Naive thymus-derived CD8-positive, alpha-beta T cell (primary cell): Measurements from ENCODE around the gene CTNNBL1. TPM values are rescaled to one million over a fixed set of nuclear protein-coding genes. Genes with fewer than 3 reads are reported as not detected.

Experiments
- ATAC-seq, 2 donors: fragments of 150-1000 bp; cut with Tn5 transposase in 1 of 2; sonication (Bioruptor Pico), chemical (Tn5 transposase) in 1 of 2; 1 replicate in 1 of 2; 2 replicates in 1 of 2; pipeline ENCODE4 v1.10.0; 2021; ENCODE audit warnings: mild to moderate bottlenecking in 2 of 2, moderate library complexity in 2 of 2
- POLR2A ChIA-PET: fragments of 350-600 bp; sonication (Branson Sonifier 250); formaldehyde crosslinking; loops from one replicate; lab custom pipeline; 2021; ENCODE audit warnings: antibody characterized with exemption; lab: Charles Lee
- DNase-seq, 10 donors: peaks; one replicate each; pipeline versions ENCODE4 v3.0.0 to v3.0.0-alpha.2; 2020 to 2022
- H3K27ac Mint-ChIP-seq, 10 donors: one replicate each; pipeline ENCODE4 v1.8.0; 2020 to 2022; ENCODE audit warnings: mild to moderate bottlenecking in 10 of 10, mixed read lengths in 10 of 10, moderate library complexity in 4 of 10, inconsistent platforms in 1 of 10
- H3K27me3 Mint-ChIP-seq, 5 donors: one replicate each; pipeline ENCODE4 v1.8.0; 2021 to 2022; ENCODE audit warnings: mixed read lengths in 5 of 5
- H3K36me3 Mint-ChIP-seq, 3 donors: one replicate each; pipeline ENCODE4 v1.8.0; 2020 to 2022; ENCODE audit warnings: mixed read lengths in 3 of 3, mild to moderate bottlenecking in 2 of 3, inconsistent platforms in 1 of 3
- H3K4me1 Mint-ChIP-seq, 4 donors: one replicate each; pipeline ENCODE4 v1.8.0; 2021 to 2022; ENCODE audit warnings: mixed read lengths in 4 of 4
- H3K4me3 Mint-ChIP-seq, 10 donors: one replicate each; pipeline ENCODE4 v1.8.0; 2020 to 2022; ENCODE audit warnings: mild to moderate bottlenecking in 10 of 10, mixed read lengths in 10 of 10, moderate library complexity in 6 of 10, inconsistent platforms in 1 of 10
- H3K9me3 Mint-ChIP-seq, 9 donors: one replicate each; pipeline ENCODE4 v1.8.0; 2020 to 2022; ENCODE audit warnings: mixed read lengths in 9 of 9, mild to moderate bottlenecking in 3 of 9, inconsistent platforms in 1 of 9, moderate library complexity in 1 of 9
- polyA plus RNA-seq, 3 donors: library from polyadenylated mRNA; unstranded; fragments of 300-500 nt; fragmentation: Illumina TruSeq; gene quantifications; one replicate each; pipeline ENCODE4 v1.2.3, GENCODE V29; 2021
- total RNA-seq, 8 experiments: library from RNA in 2 of 8; stranded (reverse) in 2 of 8; gene quantifications; one replicate each; pipeline ENCODE4 v1.2.3 and lab custom pipeline; 2021 to 2026

The CTNNBL1 gene
- total and polyA plus RNA-seq, 5 experiments from 2014 or later, result 46.9 to 95.8 (median 85.1) TPM

DNA sequence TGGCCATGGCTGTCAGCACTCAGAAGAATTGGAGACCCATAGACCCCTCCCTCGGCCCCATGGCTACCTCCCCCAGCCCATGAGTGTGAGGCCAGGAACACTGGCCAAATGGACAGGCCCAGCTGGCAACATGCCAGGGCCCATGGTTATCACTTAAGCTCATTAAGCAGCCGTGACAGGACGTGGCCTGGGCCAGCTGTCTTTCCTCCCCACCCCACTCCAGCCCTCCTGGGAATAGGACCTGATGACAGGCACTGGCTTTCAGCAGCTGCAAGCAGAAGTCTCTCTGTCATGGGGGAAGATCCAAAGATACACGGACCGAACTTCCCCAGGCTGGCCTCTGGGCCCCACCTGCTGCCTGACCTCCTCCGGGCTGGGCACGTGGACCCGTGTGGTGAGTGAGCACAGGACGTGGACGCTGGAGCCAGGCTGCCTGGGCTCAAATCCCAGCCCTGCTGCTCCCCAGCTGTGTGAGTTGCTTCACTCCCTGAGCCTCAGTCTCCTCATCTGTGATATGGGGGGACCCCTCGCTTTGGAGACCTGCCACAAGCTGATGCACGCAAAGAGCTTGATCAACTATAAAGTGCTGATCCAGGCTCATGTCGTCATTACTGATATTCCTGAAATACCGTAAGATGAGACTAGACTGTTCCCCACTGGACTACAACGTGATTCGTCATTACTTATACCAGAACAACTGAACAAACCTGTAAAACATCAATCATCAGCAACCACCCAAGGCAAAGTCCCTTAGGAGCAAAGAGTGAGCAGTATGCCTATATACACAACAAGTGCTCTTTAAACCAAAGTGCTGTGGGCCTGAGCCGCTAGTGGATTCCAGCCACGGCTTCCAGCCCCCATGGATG is 187.1 kb downstream of the CTNNBL1 start:
- POLR2A ChIA-PET, result no interaction called here
- ATAC-seq, result no peak
- peak overlapping the region in 1 of 10 donors; percentile 25 for H3K27ac Mint-ChIP-seq

DNA sequence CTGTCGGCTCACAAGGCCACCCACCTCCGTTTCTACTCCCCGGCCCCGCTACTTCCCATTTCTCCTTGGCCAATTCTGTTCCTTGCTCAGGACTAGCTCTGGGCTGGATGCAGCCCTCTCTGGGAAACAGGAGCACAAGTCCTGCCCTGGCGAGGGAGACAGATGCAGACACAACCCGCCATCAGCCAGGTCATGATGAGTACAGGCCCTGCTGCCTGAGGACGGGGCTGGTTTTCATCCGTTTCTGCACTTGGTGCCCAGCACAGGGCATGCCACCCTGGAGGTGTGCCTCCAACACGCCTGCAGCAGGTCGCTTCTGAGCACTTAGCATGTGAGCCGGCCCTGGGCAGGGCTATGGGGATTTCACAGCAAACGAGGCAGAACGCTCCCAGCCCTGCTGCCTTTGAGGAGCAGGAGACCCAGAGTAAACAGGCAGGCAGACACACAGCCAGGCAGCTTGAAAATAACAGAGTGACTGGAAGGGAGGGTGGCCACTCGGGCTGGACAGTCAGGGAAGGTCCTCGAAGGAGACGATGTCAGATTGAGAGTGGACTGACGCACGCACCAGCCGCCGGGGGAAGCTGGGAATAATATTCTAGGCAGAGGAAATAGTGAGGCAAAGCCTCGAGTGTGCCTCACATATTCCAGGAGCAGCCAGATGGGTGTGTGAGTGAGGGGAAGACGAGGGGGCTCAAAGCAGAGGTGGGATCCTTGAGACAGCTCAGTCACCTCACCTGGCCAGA is 187.9 kb downstream of the CTNNBL1 start:
- ATAC-seq (no peak), DNase-seq (no peak)
- Mint-ChIP-seq H3K4me1 (peaks cover 0 to 2% (median 0%) of the 10 kb centered on the region in 4 donors), H3K4me3 (no peak overlapping the region), H3K27ac (no peak overlapping the region), H3K36me3 (no peaks in the 10 kb centered on the region), H3K9me3 (no peaks in the 10 kb centered on the region), H3K27me3 (peaks cover 0 to 1% (median 0%) of the 10 kb centered on the region in 5 donors)
- POLR2A ChIA-PET, result no interaction called here

More for the DNA sequence above, 187.1 kb downstream of the CTNNBL1 start:
- no peaks in the 10 kb centered on the region for H3K36me3 Mint-ChIP-seq
- no peak overlapping the region for H3K4me3 Mint-ChIP-seq
- no peak for DNase-seq
- H3K9me3 Mint-ChIP-seq, result no peaks in the 10 kb centered on the region
- peaks cover 0 to 1% (median 0%) of the 10 kb centered on the region in 5 donors for H3K27me3 Mint-ChIP-seq
- H3K4me1 Mint-ChIP-seq, result peaks cover 0 to 2% (median 0%) of the 10 kb centered on the region in 4 donors

- H3K4me1 Mint-ChIP-seq, result peaks cover 0 to 5% (median 0%) of the 10 kb centered on the region in 4 donors
- H3K27ac Mint-ChIP-seq, result no peak overlapping the region
- no peak for ATAC-seq
Measured at GRCh38 chr20:37882961-37883712, 189.3 kb downstream of the CTNNBL1 start.

DNA sequence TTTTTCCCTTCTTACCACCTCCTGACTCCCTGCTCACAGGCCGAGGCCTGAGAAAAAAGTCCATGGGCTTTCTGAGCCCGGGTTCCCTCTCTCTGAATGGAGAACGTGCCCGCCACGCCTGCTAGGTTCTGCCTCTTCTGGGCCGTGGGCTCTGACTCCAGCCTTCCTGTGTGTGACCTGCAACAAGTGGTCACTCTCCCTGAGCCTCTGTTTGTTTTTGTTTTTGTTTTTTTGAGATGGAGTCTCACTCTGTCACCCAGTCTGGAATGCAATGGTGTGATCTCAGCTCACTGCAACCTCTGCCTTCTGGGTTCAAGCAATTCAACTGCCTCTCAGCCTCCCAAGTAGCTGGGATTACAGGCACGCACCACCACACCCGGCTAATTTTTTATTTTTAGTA is 191.2 kb downstream of the CTNNBL1 start:
- POLR2A ChIA-PET, result no interaction called here
- DNase-seq (no peak), ATAC-seq (no peak)
- H3K27ac Mint-ChIP-seq, result no peak overlapping the region
- no peak overlapping the region for H3K4me3 Mint-ChIP-seq
- no peaks in the 10 kb centered on the region for H3K9me3 Mint-ChIP-seq
- peaks cover 0 to 5% (median 0%) of the 10 kb centered on the region in 4 donors for H3K4me1 Mint-ChIP-seq
- no peaks in the 10 kb centered on the region for H3K36me3 Mint-ChIP-seq
- H3K27me3 Mint-ChIP-seq, result peaks cover 0 to 7% (median 0%) of the 10 kb centered on the region in 5 donors

More at GRCh38 chr20:37882961-37883712, 189.3 kb downstream of the CTNNBL1 start:
- POLR2A ChIA-PET, result no interaction called here
- Mint-ChIP-seq H3K27me3 (peaks cover 0 to 6% (median 0%) of the 10 kb centered on the region in 5 donors), H3K4me3 (no peak overlapping the region), H3K9me3 (no peaks in the 10 kb centered on the region), H3K36me3 (no peaks in the 10 kb centered on the region)
- DNase-seq, result no peak

- POLR2A ChIA-PET, result no interaction called here
- peaks cover 0 to 5% (median under 1%) of the 10 kb centered on the region in 4 donors for H3K4me1 Mint-ChIP-seq
- no peak overlapping the region for H3K4me3 Mint-ChIP-seq
- DNase-seq (no peak), ATAC-seq (no peak)
- H3K36me3 Mint-ChIP-seq, result no peaks in the 10 kb centered on the region
- H3K27me3 Mint-ChIP-seq, result peaks cover 0 to 7% (median 0%) of the 10 kb centered on the region in 5 donors
- no peak overlapping the region for H3K27ac Mint-ChIP-seq
- no peaks in the 10 kb centered on the region for H3K9me3 Mint-ChIP-seq
Measured at GRCh38 chr20:37885593-37886503, 192.0 kb downstream of the CTNNBL1 start.

GRCh38 chr20:37886851-37887297 is 193.0 kb downstream of the CTNNBL1 start:
- ATAC-seq (no peak), DNase-seq (no peak)
- no peaks in the 10 kb centered on the region for H3K36me3 Mint-ChIP-seq
- POLR2A ChIA-PET, result no interaction called here
- no peak overlapping the region for H3K27ac Mint-ChIP-seq
- H3K4me1 Mint-ChIP-seq, result peaks cover 0 to 3% (median under 1%) of the 10 kb centered on the region in 4 donors
- H3K9me3 Mint-ChIP-seq, result no peaks in the 10 kb centered on the region
- H3K4me3 Mint-ChIP-seq, result no peak overlapping the region
- peaks cover 0 to 8% (median 0%) of the 10 kb centered on the region in 5 donors for H3K27me3 Mint-ChIP-seq

GRCh38 chr20:37888641-37889040 is 194.8 kb downstream of the CTNNBL1 start:
- no peak overlapping the region for H3K4me3 Mint-ChIP-seq
- H3K9me3 Mint-ChIP-seq, result no peaks in the 10 kb centered on the region
- no peak overlapping the region for H3K27ac Mint-ChIP-seq
- POLR2A ChIA-PET, result no interaction called here
- peaks cover 0 to 3% (median under 1%) of the 10 kb centered on the region in 4 donors for H3K4me1 Mint-ChIP-seq
- DNase-seq (no peak), ATAC-seq (no peak)
- H3K36me3 Mint-ChIP-seq, result no peaks in the 10 kb centered on the region
- H3K27me3 Mint-ChIP-seq, result peaks cover 0 to 8% (median 0%) of the 10 kb centered on the region in 5 donors

DNA sequence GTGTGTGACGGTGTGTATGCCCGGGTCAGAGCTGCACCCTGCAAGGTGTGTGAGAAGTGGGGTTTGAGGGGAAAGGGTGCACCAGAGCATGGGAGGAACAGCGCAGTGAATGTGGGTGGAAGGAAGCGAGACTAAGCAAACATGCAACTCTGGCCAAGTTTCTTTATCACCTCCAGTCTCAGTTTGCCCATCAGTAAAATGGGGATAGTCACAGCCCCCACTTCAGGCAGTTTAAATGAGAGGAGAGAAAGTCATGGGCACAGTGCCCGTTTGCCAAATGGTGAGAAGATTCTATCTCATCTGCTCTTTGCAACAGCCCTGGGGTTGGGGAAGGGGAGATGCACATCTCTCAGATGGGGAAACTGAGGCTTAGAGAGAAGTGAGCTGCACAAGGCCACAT is 196.3 kb downstream of the CTNNBL1 start:
- ATAC-seq, result no peak
- peaks cover 0 to 7% (median 0%) of the 10 kb centered on the region in 5 donors for H3K27me3 Mint-ChIP-seq

DNA sequence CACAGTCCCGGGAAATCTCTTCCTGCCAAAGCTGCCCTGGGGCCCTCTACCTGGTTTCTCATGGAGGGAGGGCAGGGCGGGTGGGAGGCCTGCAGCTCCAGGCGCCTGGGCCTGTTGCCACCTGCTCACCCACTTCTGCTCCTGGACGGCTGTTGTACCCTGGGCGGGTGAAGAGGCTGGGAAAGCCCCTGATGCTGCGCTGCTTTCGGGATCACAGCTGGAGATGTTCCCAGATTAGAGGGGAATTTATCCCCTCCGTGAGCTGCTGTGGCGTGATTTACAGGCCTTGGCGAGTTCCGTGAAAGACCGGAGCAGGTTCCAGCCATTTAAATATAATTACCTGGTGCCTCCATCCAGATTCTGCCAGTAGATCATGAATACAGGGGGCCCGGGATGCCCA is 196.8 kb downstream of the CTNNBL1 start:
- POLR2A ChIA-PET, result no interaction called here

More for the DNA sequence above, 196.3 kb downstream of the CTNNBL1 start:
- Mint-ChIP-seq H3K27ac (no peak overlapping the region), H3K36me3 (no peaks in the 10 kb centered on the region), H3K4me1 (peaks cover 0 to 3% (median under 1%) of the 10 kb centered on the region in 4 donors), H3K9me3 (no peaks in the 10 kb centered on the region), H3K4me3 (no peak overlapping the region)
- POLR2A ChIA-PET, result no interaction called here
- no peak for DNase-seq

GRCh38 chr20:37892001-37892400 is 198.2 kb downstream of the CTNNBL1 start:
- ATAC-seq (no peak), DNase-seq (no peak)
- Mint-ChIP-seq H3K27me3 (peaks cover 0 to 7% (median 0%) of the 10 kb centered on the region in 5 donors), H3K36me3 (no peaks in the 10 kb centered on the region), H3K4me1 (peaks cover 0 to 3% (median under 1%) of the 10 kb centered on the region in 4 donors), H3K4me3 (no peak overlapping the region), H3K27ac (no peak overlapping the region), H3K9me3 (no peaks in the 10 kb centered on the region)
- POLR2A ChIA-PET, result no interaction called here

More for the DNA sequence above, 196.8 kb downstream of the CTNNBL1 start:
- Mint-ChIP-seq H3K36me3 (no peaks in the 10 kb centered on the region), H3K4me3 (no peak overlapping the region), H3K4me1 (peaks cover 0 to 3% (median under 1%) of the 10 kb centered on the region in 4 donors), H3K9me3 (no peaks in the 10 kb centered on the region), H3K27ac (no peak overlapping the region), H3K27me3 (peaks cover 0 to 7% (median 0%) of the 10 kb centered on the region in 5 donors)
- DNase-seq, result no peak
- no peak for ATAC-seq

- peak overlapping the region in 1 of 10 donors; percentile 57 for H3K27ac Mint-ChIP-seq
- H3K4me1 Mint-ChIP-seq, result peaks cover 0 to 2% (median 0%) of the 10 kb centered on the region in 4 donors
- ATAC-seq (no peak), DNase-seq (no peak)
- peaks cover 0 to 9% (median 1%) of the 10 kb centered on the region in 5 donors for H3K27me3 Mint-ChIP-seq
- no peaks in the 10 kb centered on the region for H3K9me3 Mint-ChIP-seq
- no peak overlapping the region for H3K4me3 Mint-ChIP-seq
- POLR2A ChIA-PET, result no interaction called here
- no peaks in the 10 kb centered on the region for H3K36me3 Mint-ChIP-seq
Measured at GRCh38 chr20:37893566-37894241, 199.9 kb downstream of the CTNNBL1 start.
